ENCODE results near the gene KRT12.

DNA sequence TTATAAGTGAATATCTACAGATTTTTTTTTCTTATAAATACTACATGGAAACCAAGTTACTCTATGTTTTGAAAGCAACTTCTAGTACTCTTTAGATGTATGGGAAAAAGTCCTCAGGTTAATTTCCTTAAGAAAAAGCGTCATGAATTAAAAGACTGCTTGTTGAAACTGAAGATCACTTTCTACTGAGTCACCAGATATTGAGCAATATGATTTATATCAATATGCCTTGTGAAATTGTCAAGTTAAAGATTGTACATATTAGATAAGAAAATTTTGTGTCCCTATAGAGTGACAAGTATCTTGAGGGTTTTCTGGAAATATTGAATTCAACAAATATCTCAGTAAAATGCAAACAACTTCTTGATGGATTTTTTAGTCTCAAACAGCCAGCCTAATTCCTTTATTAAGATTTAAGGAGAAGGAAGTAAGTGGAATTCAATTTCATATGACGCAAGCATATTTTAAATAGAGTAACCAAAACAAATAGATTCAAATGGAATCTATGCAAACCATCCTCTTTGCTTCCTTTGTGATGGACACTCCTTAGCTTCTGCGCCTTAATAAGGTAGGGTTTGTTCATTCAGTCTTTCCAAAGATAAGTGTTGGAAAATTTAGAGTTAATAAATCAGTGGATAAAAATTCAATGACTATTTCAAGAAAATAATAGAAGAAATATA is 16.6 kb downstream of the KRT12 start:
- TF ChIP-seq, protein P1, sequence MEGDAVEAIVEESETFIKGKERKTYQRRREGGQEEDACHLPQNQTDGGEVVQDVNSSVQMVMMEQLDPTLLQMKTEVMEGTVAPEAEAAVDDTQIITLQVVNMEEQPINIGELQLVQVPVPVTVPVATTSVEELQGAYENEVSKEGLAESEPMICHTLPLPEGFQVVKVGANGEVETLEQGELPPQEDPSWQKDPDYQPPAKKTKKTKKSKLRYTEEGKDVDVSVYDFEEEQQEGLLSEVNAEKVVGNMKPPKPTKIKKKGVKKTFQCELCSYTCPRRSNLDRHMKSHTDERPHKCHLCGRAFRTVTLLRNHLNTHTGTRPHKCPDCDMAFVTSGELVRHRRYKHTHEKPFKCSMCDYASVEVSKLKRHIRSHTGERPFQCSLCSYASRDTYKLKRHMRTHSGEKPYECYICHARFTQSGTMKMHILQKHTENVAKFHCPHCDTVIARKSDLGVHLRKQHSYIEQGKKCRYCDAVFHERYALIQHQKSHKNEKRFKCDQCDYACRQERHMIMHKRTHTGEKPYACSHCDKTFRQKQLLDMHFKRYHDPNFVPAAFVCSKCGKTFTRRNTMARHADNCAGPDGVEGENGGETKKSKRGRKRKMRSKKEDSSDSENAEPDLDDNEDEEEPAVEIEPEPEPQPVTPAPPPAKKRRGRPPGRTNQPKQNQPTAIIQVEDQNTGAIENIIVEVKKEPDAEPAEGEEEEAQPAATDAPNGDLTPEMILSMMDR (conservative IDR thresholded peaks at IDR 0.05; ENCODE audit: low read depth, low read length): no peak
- no peak for TF ChIP-seq EZH2 (IDR thresholded peaks at IDR 0.05; ENCODE audit: borderline replicate concordance, low read depth, low read length, poor library complexity, severe bottlenecking)
